SU-DHL-6 (cell line): Measurements from ENCODE around the gene G6PC3.

Experiments used
- EZH2phosphoT487 ChIP-seq: fragments of 200-600 bp; sonication (generic), shearing (Covaris generic); conservative IDR thresholded peaks from 2 replicates; pipeline ENCODE4 v1.6.1; 2018; ENCODE audit warnings: mild to moderate bottlenecking, antibody characterized with exemption, low read length, moderate library complexity, mixed read lengths
- TF ChIP-seq, protein P1 (sequence below): fragments of 200-600 bp; sonication (generic); IDR thresholded peaks from one replicate; pipeline ENCODE4 v1.5.1; 2017; ENCODE audit warnings: antibody characterized with exemption, mild to moderate bottlenecking, low read length, moderate library complexity; ENCODE audit not compliant: insufficient read depth, poor library complexity, severe bottlenecking

DNA sequence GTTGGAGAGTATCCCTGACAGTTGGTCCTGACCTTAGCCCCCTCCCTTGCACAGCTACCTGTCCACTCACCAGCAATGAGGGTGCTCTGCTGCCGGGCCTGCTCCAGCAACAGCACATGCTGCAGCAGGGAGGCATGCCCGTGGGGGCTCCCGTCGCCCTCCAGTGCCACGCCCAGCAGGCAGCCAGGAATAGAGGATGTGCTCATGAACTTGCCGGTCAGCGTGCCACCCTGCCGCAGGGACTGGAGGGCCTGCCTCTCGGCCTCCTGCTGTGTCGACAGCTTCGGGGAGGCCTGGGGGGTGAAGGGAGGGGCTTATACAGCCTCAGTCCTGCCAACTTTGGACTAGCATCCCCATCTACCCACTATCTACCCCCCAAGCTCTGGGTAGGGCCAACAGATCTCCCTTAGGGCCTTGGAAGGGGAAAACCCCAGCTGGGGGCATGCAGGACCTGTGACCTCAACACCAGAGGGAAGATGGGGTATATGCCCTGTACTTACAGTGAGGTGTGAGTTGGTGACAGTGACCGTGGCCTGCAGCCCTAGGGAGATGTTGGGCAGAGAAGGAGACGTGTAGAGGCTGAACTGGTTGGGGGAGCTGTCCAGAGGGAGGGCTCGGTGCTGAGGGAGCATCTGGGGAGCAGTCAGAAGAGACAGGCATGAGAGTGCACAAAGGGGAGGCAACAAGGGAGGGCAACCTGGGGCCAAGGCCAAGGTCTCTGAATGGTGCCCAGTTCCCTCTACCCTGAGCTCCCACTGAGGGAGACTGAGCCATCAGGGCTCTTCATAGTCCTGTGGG, 20.9 kb downstream of the G6PC3 start:
- TF ChIP-seq, protein P1, sequence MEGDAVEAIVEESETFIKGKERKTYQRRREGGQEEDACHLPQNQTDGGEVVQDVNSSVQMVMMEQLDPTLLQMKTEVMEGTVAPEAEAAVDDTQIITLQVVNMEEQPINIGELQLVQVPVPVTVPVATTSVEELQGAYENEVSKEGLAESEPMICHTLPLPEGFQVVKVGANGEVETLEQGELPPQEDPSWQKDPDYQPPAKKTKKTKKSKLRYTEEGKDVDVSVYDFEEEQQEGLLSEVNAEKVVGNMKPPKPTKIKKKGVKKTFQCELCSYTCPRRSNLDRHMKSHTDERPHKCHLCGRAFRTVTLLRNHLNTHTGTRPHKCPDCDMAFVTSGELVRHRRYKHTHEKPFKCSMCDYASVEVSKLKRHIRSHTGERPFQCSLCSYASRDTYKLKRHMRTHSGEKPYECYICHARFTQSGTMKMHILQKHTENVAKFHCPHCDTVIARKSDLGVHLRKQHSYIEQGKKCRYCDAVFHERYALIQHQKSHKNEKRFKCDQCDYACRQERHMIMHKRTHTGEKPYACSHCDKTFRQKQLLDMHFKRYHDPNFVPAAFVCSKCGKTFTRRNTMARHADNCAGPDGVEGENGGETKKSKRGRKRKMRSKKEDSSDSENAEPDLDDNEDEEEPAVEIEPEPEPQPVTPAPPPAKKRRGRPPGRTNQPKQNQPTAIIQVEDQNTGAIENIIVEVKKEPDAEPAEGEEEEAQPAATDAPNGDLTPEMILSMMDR, result no peak
- no peak for TF ChIP-seq EZH2phosphoT487
